Measurements from ENCODE around the gene ASH1L. TPM values are rescaled to one million over a fixed set of nuclear protein-coding genes. Genes with fewer than 3 reads are reported as not detected.
A peak's percentile ranks its signal among the peaks of the same experiment; 100 is the strongest.

The ASH1L gene
- total RNA-seq, 1 experiment from 2014 or later: 30.5 TPM

DNA sequence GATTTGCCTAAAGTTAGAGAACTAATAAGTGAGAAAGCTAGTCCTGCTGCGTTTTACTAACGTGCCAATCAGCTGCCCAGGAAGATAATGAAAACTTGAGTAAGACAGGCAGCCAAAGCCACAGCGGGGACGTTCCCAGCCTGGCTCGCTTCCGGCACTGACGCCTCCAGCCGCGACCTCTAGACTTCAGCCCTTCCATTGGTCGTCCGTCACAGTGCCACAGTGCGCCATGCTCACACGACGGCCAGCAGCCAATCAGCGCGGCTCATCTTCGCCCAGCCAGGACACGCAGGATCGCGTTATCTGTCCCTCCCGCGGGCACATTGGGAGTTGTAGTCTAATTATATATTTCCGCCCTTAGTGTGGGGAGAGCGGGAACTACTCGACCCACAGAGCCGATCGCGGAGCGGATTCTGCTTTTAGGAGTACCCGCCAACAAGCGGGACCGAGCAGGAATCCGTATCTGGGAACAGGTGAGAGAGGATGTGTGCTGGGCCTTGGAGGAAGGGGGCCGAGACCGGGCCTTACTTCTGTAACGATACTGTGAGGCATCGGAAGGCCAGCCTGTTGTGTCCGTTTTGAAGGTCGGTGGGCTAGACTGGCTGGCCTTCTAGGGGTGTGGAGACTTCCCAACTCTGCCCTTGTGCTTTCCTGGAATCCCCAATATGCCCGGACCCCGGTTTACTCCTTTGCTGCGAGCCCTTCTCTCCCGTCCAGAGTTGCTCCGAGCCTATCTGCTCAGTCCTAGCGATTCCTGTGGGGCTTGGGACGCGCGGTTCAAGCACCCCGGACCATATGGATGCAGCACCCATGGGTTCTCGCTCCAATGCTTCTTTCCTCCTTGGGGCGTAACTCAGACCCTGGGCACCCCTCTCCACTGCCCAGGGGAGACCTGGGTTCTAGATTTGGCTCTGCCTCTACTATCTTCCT, 253.8 kb downstream of the ASH1L start, which contains the start of gene FDPS (continued):
- peak; percentile 83 for TF ChIP-seq SIN3A (IDR thresholded peaks at IDR 0.05; ENCODE audit: low read depth)
- peak; percentile 95 for TF ChIP-seq POLR2A (IDR thresholded peaks at IDR 0.05; ENCODE audit: borderline replicate concordance, extremely low read depth, insufficient read depth, insufficient read length)
- peak; percentile 63; the same call in 1 of the 2 replicates for TF ChIP-seq ZFX (IDR thresholded peaks at IDR 0.05)
- TF ChIP-seq JUND (IDR thresholded peaks at IDR 0.05): no peak
- no peak for TF ChIP-seq CEBPB (IDR thresholded peaks at IDR 0.05; ENCODE audit: low read depth)
- TF ChIP-seq POLR2AphosphoS5 (IDR thresholded peaks at IDR 0.05; ENCODE audit: low read depth, low read length): peak; percentile 86
- TF ChIP-seq, protein P1, sequence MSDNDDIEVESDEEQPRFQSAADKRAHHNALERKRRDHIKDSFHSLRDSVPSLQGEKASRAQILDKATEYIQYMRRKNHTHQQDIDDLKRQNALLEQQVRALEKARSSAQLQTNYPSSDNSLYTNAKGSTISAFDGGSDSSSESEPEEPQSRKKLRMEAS (IDR thresholded peaks at IDR 0.05): peak; percentile 75; the same call in 1 of the 2 replicates

DNA sequence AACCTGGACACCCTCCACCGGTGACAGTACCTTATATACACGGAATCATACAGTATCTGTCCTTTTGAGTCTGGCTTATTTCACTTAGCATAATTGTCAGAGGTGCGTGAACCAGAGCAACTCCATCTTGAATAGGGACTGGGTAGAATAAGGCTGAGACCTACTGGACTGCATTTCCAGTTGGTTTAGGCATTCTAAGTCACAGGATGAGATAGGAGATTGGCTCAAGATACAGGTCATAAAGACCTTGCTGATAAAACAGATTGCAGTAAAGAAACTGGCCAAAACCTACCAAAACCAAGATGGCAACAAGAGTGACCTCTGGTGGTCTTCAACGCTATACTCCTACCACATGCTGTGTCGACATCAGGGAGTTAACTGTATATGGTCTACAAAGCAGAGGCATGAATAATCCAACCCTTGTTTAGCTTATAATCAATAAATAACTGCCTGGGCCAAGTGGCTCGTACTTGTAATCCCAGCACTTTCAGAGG, 255.3 kb downstream of the ASH1L start:
- H3K27ac ChIP-seq (ENCODE audit: low read depth, low read length): peak overlapping the region; percentile 88
- peaks cover 0 to 7% of the 10 kb centered on the region in 2 experiments; a peak in 2 of 4 replicates for H3K36me3 ChIP-seq (ENCODE audit: control insufficient read depth in 1 of 2, insufficient read depth in 2 of 2, low read length in 2 of 2)
- no peak overlapping the region for H2AFZ ChIP-seq (ENCODE audit: low read depth, low read length, poor library complexity, severe bottlenecking)
- POLR2A ChIA-PET: interaction anchor here (0.9 to 1.4 kb wide), 4 partner anchors 9 to 34 kb away, joined by 3 to 5 read pairs (median 4); partner anchors contain the start of genes CLK2 and HCN3
- peaks cover 8 to 26% of the 10 kb centered on the region in 2 experiments; a peak in 3 of 4 replicates for H3K4me1 ChIP-seq (ENCODE audit: control insufficient read depth in 1 of 2, insufficient read depth in 2 of 2, low read length in 2 of 2)
- H3K9me2 ChIP-seq (ENCODE audit: insufficient read depth): no peaks in the 10 kb centered on the region
- ATAC-seq (no peak), DNase-seq (ENCODE audit: low read depth, low spot score) (no peak)
- peaks cover 36% of the 10 kb centered on the region for H3K79me2 ChIP-seq (ENCODE audit: insufficient read depth, low read length)
- TF ChIP-seq, protein P2, sequence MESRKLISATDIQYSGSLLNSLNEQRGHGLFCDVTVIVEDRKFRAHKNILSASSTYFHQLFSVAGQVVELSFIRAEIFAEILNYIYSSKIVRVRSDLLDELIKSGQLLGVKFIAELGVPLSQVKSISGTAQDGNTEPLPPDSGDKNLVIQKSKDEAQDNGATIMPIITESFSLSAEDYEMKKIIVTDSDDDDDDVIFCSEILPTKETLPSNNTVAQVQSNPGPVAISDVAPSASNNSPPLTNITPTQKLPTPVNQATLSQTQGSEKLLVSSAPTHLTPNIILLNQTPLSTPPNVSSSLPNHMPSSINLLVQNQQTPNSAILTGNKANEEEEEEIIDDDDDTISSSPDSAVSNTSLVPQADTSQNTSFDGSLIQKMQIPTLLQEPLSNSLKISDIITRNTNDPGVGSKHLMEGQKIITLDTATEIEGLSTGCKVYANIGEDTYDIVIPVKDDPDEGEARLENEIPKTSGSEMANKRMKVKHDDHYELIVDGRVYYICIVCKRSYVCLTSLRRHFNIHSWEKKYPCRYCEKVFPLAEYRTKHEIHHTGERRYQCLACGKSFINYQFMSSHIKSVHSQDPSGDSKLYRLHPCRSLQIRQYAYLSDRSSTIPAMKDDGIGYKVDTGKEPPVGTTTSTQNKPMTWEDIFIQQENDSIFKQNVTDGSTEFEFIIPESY (IDR thresholded peaks at IDR 0.05; ENCODE audit: extremely low read depth, insufficient replicate concordance, low read length): no peak
- TF ChIP-seq, protein P3, sequence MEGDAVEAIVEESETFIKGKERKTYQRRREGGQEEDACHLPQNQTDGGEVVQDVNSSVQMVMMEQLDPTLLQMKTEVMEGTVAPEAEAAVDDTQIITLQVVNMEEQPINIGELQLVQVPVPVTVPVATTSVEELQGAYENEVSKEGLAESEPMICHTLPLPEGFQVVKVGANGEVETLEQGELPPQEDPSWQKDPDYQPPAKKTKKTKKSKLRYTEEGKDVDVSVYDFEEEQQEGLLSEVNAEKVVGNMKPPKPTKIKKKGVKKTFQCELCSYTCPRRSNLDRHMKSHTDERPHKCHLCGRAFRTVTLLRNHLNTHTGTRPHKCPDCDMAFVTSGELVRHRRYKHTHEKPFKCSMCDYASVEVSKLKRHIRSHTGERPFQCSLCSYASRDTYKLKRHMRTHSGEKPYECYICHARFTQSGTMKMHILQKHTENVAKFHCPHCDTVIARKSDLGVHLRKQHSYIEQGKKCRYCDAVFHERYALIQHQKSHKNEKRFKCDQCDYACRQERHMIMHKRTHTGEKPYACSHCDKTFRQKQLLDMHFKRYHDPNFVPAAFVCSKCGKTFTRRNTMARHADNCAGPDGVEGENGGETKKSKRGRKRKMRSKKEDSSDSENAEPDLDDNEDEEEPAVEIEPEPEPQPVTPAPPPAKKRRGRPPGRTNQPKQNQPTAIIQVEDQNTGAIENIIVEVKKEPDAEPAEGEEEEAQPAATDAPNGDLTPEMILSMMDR (IDR thresholded peaks at IDR 0.05 in 2 of 3, conservative IDR thresholded peaks at IDR 0.05 in 1 of 3; ENCODE audit: borderline replicate concordance in 1 of 3, insufficient read depth in 1 of 3, low read depth in 2 of 3, low read length in 2 of 3): peak; percentile 42 to 63 (median 47); a peak in 4 of 6 replicates
- TF ChIP-seq SRF (IDR thresholded peaks at IDR 0.05; ENCODE audit: low read depth) (no peak), RAD21 (IDR thresholded peaks at IDR 0.05; ENCODE audit: low read depth) (no peak; the same call in none of the 2 replicates)
- CTCF ChIA-PET: interaction anchor here (1.4 to 1.9 kb wide), 3 partner anchors 16 to 100 kb away, joined by 4 to 12 read pairs (median 7); no protein-coding TSS in a partner anchor
- RAD21 ChIA-PET (ENCODE audit: low non-redundant PET in 1 of 2, low total read pairs in 2 of 2, uncharacterized antibody in 2 of 2, unreplicated experiment in 2 of 2): interaction anchor here in 1 of 2 experiments (0.7 to 1.4 kb wide), 2 partner anchors 29 to 373 kb away, joined by 3 to 8 read pairs; no protein-coding TSS in a partner anchor
- BruUV-seq (replicated peaks): no TSS peak
- no peaks in the 10 kb centered on the region for H3K9me3 ChIP-seq (ENCODE audit: control insufficient read depth in 1 of 2, insufficient read depth in 1 of 2, low read depth in 1 of 2, low read length in 2 of 2)
- peak overlapping the region; percentile 89 for H3K4me2 ChIP-seq (ENCODE audit: low read length)
- H3K9ac ChIP-seq (ENCODE audit: low read length): peak overlapping the region; percentile 96; the same call in 1 of the 2 replicates
- H4K20me1 ChIP-seq (ENCODE audit: insufficient read depth): no peaks in the 10 kb centered on the region
- H3K4me3 ChIP-seq (replicated peaks in 1 of 2; ENCODE audit: low read depth in 1 of 2, low read length in 2 of 2): peak overlapping the region in 1 of 2 experiments; percentile 82; a peak in 3 of 4 replicates
- intact Hi-C loops (cut with micrococcal nuclease): loop anchor here (5.0 kb wide), 1 partner anchor 55 kb away; no protein-coding TSS in a partner anchor
- H3K27me3 ChIP-seq (ENCODE audit: insufficient read depth, low read length): no peaks in the 10 kb centered on the region

All from HCT116 (cell line).